Bronchial epithelial cell (primary cell): ENCODE results near the gene SCAPER. TPM values are rescaled to one million over a fixed set of nuclear protein-coding genes. Genes with fewer than 3 reads are reported as not detected.

Source experiments
- DNase-seq: peaks from one replicate; pipeline ENCODE4 v3.0.0-alpha.2; 2010; ENCODE audit warnings: low read depth
- FAIRE-seq: peaks from 2 replicates; lab custom pipeline; 2011; peaks lifted over from hg19 to GRCh38; lab: Jason Lieb, UNC
- H3K27me3 ChIP-seq: 2 replicates; pipeline ENCODE4 v1.5.1; 2011; ENCODE audit warnings: low read length; ENCODE audit not compliant: control insufficient read depth, insufficient read depth
- H3K36me3 ChIP-seq: 2 replicates; pipeline ENCODE4 v1.5.1; 2011; ENCODE audit warnings: low read length; ENCODE audit not compliant: control insufficient read depth, insufficient read depth
- H3K4me3 ChIP-seq: 2 replicates; pipeline ENCODE4 v1.5.1; 2011; ENCODE audit warnings: mild to moderate bottlenecking, low read depth, low read length, control low read depth
- total RNA-seq: library from RNA; depleted of rRNA; stranded (reverse); fragments of >200 nt; gene quantifications from 2 replicates; pipeline ENCODE4 v1.2.1, GENCODE V29; 2014
- TF ChIP-seq, protein P1 (sequence below): IDR thresholded peaks from 2 replicates; pipeline ENCODE4 v1.5.1; 2011; ENCODE audit warnings: mild to moderate bottlenecking, moderate library complexity, low read length, control low read depth, inconsistent platforms; ENCODE audit not compliant: insufficient read depth, severe bottlenecking

The SCAPER gene
- total RNA-seq, 1 donor from 2014 or later, result 6.3 TPM

DNA sequence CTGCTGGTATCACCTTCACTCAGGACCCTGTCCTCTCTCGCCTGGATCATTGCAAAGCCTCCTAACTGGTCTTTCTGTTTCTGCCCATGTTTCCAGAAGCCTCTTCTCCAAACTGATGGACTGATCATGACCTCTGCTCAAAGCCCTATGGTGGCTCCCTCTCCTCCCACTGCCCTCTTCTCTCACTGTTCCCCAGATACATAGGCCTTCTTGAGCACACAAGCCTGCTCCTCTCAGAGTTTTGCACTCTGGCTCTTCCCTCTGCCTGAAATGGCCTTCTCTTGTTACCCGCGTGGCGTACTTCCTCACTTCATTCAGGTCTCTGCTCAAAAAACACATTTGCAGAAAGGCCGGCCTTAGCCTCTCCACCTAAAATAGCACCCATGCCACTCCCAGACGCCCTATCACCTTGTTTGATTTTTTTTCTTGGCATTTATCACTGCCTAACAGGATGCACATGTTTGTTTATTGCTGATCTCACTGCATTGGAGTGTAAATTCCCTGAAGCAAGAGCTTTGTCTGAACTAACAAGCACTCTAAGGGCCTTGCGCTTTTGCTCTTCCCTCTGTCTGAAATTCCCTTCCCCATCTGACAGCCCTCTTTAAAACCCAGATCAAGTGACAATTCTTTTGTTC, 592.5 kb downstream of the SCAPER start:
- Histone ChIP-seq H3K4me3 (no peak overlapping the region), H3K36me3 (no peaks in the 10 kb centered on the region), H3K27me3 (no peaks in the 10 kb centered on the region)
- TF ChIP-seq, protein P1, sequence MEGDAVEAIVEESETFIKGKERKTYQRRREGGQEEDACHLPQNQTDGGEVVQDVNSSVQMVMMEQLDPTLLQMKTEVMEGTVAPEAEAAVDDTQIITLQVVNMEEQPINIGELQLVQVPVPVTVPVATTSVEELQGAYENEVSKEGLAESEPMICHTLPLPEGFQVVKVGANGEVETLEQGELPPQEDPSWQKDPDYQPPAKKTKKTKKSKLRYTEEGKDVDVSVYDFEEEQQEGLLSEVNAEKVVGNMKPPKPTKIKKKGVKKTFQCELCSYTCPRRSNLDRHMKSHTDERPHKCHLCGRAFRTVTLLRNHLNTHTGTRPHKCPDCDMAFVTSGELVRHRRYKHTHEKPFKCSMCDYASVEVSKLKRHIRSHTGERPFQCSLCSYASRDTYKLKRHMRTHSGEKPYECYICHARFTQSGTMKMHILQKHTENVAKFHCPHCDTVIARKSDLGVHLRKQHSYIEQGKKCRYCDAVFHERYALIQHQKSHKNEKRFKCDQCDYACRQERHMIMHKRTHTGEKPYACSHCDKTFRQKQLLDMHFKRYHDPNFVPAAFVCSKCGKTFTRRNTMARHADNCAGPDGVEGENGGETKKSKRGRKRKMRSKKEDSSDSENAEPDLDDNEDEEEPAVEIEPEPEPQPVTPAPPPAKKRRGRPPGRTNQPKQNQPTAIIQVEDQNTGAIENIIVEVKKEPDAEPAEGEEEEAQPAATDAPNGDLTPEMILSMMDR, result no peak
- FAIRE-seq (no peak), DNase-seq (peak; percentile 96)

DNA sequence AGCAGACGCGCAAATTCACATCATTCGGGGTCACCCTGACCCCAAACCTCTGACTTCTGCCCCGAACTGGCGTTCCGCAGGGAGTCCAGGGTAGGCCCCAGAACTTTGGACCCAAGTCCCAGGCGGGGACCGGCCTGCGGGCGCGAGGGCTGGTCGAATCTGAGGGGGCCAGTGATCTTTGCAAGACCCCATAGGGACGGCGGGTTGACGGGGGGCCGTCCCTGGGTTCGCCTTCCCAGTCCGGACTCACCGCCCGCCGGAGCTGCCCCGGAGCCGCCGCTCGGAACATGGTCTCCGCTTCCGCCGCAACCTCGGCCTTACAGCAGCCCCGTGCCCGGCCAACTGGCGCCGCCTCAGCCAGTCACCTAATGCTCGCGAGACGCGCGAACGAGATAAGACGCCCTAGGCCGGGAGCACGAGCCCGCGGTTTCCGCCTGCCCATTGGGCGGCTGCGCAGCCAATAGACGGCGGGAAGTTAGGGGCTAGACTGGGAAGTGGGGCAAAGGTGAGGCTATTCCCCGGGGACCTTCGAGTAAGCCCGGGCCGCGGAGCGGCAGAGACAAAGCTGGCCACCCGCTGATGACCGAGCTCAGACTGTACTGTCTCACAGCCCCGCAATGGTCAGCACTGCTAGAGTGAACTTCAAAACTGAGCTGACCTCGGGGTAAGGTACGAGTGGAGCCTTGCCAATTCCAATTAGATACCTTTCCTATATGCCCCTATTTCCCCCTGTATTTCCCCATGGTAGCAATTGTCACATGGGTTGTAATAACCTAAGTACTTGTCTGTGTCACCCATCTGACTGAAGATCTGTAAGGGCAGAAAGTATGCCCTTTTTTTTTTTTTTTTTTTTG, 593.8 kb downstream of the SCAPER start, which contains the start of gene ETFA:
Gene ETFA, minus strand, starts transcription at position 370 of the 854 bp plus-strand sequence. Its CDS starts 81 bp downstream, at position 289.
- Histone ChIP-seq H3K36me3 (no peaks in the 10 kb centered on the region), H3K27me3 (no peaks in the 10 kb centered on the region), H3K4me3 (peak within 1 kb of the TSS; percentile 64)
- TF ChIP-seq, protein P1, result no peak
- peak; percentile 85 for DNase-seq
- no peak for FAIRE-seq

DNA sequence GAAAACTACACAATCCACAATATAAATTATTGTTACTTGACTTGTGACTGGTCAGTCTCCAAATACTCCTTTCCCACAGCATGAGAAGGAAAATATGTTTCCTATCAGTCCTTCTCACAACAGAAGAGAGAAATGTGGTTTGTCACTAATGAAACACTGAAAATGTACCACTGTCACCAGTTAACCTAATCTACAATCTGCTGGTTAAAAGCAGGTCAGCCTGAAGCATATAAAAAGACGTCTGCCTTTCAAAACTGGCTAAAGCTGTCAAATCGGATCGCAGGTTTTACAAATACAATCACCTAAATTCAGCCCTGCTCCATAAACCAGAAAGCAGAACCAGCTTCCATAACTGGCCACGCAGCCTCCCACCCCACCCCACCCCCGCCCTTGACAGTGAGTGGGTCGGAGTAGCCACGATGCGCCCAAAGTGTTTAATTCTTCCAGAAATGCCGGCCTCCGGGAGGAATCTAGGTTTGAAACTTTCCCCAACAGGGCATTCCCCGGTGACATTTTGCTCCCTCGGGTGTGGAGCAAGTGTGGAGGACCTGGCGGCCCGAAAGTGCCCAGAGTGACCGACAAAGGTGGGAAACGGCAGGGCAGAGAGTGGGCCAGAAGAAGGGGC, 594.6 kb downstream of the SCAPER start:
- FAIRE-seq (no peak), DNase-seq (no peak)
- TF ChIP-seq, protein P1, result no peak
- Histone ChIP-seq H3K4me3 (peak overlapping the region; percentile 64), H3K27me3 (no peaks in the 10 kb centered on the region), H3K36me3 (no peaks in the 10 kb centered on the region)

DNA sequence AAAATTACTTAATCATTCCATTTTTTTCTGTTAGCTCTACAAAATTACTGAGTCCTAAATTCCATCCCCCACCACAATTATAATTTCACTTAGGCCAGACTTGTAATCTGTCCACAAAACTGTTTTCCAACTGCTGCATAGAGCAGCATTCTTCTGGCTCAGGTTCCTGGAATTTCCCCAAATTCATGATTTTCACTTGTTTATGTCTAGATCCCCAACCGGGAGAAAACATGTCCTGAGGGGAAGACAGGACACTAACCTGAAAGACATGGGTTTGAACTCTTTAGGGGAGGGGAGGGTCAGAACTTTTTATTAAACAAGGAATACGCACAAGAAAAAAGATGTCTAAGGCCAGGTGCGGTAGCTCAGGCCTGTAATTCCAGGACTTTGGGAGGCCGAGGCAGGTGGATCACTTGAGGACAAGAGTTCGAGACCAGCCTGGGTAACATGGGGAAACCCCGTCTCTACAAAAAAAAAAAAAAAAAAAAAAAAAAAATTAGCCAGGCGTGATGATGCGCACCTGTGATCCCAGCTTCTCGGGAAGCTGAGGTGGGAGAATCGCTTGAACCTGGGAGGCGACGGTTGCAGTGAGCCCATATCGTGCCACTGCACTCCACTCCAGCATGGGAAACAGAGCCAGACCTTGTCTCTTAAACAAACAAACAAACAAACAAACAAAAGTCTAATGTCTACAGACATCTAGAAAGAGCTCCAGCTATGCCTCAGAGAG, 595.4 kb downstream of the SCAPER start:
- H3K27me3 ChIP-seq, result no peaks in the 10 kb centered on the region
- no peaks in the 10 kb centered on the region for H3K36me3 ChIP-seq
- no peak overlapping the region for H3K4me3 ChIP-seq
- TF ChIP-seq, protein P1, result no peak
- FAIRE-seq (no peak), DNase-seq (no peak)

DNA sequence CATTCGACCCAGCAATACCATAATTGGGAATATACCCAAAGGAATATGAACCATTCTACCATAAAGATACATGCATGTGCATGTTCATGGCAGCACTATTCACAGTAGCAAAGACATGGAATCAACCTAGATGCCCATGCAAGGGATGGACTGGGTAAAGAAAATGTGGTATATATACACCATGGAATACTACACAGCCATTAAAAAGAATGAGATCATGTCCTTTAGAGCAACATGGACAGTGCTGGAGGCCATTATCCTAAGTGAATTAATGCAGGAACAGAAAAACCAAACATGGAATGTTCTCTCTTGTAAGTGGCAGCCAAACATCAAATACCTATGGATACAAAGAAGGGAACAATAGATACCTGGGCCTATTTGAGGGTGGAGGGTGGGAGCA, 601.2 kb downstream of the SCAPER start:
- DNase-seq (no peak), FAIRE-seq (no peak)
- Histone ChIP-seq H3K4me3 (no peak overlapping the region), H3K36me3 (no peaks in the 10 kb centered on the region), H3K27me3 (no peaks in the 10 kb centered on the region)
- TF ChIP-seq, protein P1, result no peak
